GM19240 (cell line): Measurements from ENCODE around the gene NOS3.
A peak's percentile ranks its signal among the peaks of the same experiment; 100 is the strongest.
"Not testable (repeated sequence)": the region's sequence is repeated elsewhere in the genome, so short reads cannot be mapped to it uniquely, and the experiment has no call there.

Source experiments
- DNase-seq: peaks from one replicate; pipeline ENCODE4 v3.0.0; 2011; ENCODE audit warnings: low spot score; ENCODE audit not compliant: insufficient read length

NOS3 gene

GRCh38 chr7:150999497-151000230 lies 8.8 kb downstream of the NOS3 start:
- DNase-seq = no peak

DNA sequence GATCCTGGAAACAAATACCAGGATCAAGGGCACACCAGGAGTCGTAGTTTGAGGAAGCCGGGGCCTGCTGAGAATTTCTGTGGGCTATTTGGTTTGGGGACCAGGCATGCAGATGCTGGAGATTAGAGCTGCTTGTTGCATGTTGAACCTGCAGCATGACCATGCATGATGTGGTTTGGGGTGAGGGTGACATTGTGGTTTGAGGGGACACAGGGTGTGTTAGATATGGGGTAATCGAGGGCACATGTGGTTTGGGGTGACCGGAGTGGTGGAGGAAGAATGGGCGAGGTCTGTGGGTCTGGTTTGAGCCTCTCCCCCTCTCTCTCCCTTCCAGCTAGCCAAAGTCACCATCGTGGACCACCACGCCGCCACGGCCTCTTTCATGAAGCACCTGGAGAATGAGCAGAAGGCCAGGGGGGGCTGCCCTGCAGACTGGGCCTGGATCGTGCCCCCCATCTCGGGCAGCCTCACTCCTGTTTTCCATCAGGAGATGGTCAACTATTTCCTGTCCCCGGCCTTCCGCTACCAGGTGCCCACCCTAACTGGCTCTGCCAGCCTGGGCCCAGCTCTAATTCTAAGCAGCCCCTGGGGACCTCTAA lies 10.2 kb downstream of the NOS3 start:
- no peak for DNase-seq

GRCh38 chr7:151001546-151001945 lies 10.7 kb downstream of the NOS3 start:
- no peak for DNase-seq

DNA sequence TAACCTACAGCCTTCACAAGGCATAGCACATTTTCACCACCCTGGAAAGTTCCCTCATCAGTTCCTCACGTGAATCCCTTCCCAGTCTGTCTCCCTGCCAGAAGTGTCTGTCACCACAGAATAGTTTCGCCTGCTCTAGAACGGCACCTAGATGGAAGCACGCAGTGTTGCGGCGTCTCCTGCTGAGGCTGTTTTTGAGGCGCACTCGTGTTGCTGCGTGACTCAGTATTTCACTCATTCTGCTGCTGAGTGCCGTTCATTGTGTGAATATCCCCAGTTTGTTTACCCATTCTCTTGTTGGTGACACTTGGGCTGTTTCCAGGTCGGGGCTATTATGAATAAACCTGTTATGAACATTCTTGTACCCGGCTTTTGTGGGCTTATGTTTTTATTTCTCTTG lies 12.8 kb downstream of the NOS3 start:
- no peak for DNase-seq

GRCh38 chr7:151005566-151005965 lies 14.7 kb downstream of the NOS3 start:
- DNase-seq = no peak

DNA sequence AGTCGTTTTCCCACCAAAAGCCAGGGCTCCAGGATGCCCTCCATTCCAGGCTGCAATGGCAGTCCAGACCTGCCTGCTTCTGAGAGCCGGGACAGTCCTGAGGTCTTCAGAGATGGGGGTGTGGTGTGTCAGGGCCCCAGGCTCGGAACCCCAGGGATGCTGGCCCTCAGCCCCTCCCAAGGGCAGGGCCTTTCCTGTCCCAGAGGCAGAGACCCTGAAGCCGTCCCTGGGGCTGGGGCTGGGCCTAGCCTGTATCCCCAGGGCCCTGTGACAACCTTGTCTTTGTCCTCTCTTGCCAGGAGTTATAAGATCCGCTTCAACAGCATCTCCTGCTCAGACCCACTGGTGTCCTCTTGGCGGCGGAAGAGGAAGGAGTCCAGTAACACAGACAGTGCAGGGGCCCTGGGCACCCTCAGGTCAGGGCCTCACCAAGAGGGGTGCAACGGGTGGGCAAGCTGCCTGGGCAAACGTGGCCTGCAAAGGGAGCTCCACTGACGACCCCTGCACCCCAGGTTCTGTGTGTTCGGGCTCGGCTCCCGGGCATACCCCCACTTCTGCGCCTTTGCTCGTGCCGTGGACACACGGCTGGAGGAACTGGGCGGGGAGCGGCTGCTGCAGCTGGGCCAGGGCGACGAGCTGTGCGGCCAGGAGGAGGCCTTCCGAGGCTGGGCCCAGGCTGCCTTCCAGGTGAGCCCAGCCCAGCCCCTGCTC lies 15.9 kb downstream of the NOS3 start:
- no peak for DNase-seq

- no peak for DNase-seq
Observed at GRCh38 chr7:151007469-151007898, 16.7 kb downstream of the NOS3 start.

GRCh38 chr7:151008143-151008510 lies 17.3 kb downstream of the NOS3 start:
- no peak for DNase-seq

DNA sequence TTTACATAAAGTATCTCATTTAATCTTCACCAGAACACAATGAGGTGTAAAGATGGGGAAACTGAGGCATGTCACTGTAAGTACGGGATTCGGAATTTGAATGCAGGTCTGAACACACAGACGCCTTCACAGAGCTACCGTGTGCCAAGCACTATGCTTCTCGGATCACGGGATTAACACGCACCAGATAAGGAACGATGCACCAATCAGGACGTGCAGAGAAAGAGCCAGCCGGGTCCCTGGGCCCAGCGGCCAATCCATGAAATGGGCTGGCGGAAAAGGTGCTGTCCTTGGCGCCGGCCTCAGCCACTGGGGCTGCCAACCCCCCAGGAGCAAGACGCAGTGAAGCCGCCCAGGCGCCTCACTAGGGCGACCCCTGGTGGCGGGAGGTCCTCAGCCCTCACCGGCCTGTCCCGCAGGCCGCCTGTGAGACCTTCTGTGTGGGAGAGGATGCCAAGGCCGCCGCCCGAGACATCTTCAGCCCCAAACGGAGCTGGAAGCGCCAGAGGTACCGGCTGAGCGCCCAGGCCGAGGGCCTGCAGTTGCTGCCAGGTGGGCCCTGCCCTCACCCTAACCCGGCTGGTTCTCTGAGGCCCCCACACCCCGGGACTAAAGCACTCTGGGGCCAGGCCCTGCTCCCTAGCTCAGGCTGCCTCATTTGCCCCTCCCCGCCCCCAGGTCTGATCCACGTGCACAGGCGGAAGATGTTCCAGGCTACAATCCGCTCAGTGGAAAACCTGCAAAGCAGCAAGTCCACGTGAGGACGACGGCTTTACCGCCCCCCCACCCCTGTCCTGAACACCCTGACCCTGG lies 17.9 kb downstream of the NOS3 start:
- peak; percentile 69 for DNase-seq

GRCh38 chr7:151009327-151010036 lies 18.7 kb downstream of the NOS3 start:
- no peak for DNase-seq

DNA sequence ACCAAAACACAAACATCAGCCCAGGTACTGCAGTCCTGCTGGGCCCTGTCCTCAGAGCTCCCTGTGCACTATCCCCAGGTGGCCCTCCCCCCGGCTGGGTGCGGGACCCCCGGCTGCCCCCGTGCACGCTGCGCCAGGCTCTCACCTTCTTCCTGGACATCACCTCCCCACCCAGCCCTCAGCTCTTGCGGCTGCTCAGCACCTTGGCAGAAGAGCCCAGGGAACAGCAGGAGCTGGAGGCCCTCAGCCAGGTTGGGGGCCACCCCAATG lies 19.2 kb downstream of the NOS3 start:
- DNase-seq = no peak

DNA sequence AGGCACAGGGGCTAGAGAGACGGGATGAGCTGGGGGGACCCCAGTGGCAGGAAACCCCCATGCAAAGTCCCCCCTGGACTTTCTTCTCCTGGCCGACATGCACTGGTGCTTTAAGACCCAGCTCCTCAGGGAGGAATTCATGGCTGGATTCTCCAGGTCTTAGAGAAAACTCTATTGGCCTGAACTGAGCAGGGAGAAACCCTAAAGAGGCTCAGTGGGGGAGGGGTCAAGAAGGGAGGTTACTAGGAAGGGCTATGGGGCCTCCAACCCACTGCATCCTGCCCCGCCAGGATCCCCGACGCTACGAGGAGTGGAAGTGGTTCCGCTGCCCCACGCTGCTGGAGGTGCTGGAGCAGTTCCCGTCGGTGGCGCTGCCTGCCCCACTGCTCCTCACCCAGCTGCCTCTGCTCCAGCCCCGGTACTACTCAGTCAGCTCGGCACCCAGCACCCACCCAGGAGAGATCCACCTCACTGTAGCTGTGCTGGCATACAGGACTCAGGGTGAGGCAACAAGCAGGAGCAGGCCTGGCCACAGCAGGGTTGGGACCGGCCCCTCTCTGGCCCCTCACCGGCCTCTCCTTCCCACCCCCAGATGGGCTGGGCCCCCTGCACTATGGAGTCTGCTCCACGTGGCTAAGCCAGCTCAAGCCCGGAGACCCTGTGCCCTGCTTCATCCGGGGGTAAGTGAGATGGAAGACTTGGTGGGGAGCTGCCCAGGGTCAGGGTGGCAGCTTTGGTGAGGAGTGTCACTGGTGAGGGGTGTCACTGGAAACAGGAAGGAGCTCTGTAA lies 19.7 kb downstream of the NOS3 start:
- DNase-seq = no peak

DNA sequence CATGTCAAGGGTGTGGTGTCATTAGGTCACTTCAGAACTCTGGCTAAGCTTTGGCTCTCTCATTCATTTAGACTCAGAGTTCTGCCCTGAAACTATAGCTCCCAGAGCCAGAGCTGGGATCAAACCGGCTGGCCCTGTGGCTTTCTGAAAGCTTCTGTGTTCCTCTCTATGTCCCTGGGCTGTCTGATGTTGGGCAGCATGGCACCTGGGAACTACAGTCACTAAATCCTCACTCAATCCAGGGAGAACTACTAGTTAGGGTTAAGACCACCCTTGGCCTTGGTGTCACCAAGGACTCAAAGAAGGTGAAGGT lies 20.2 kb downstream of the NOS3 start:
- DNase-seq = no peak

DNA sequence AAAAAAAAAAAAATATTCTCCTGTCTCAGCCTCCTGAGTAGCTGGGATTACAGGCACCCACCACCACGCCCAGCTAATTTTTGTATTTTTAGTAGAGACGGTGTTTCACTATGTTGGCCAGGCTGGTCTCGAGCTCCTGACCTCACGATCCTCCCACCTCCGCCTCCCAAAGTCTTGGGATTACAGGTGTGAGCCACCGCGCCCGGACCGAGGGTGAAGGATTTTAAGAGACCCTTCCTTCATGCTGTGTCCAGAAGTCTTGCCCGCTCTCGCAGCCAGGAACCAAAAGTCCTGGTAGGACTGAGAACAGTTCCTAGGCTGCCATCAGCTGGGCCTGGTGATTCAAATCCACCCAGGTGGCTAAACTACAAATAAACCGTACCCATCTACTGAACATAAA lies 20.8 kb downstream of the NOS3 start:
- not testable (repeated sequence) for DNase-seq

GRCh38 chr7:151012031-151012692 lies 21.3 kb downstream of the NOS3 start:
- no peak for DNase-seq

GRCh38 chr7:151012911-151013347 lies 22.1 kb downstream of the NOS3 start:
- no peak for DNase-seq

DNA sequence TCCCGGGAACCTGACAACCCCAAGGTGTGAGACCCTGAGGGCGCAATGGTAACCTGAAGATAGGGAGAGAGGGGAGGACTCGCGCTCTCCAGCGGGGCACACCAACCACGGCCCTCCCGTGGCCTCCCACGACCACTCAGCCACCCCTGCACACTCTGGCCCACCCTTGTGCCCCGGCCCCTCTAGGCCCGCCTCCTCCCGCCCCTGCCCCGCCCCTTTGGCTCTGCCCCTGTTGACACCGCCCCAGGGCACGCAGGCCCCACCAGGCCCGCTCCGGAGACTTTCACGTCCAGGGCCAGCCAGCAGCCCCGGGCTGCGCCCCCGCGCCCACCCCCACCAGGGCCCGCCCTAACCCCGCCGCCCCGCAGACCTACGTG lies 22.5 kb downstream of the NOS3 start:
- DNase-seq = no peak

- DNase-seq = peak; percentile 42
Observed at GRCh38 chr7:151013733-151014497, 23.1 kb downstream of the NOS3 start.

DNA sequence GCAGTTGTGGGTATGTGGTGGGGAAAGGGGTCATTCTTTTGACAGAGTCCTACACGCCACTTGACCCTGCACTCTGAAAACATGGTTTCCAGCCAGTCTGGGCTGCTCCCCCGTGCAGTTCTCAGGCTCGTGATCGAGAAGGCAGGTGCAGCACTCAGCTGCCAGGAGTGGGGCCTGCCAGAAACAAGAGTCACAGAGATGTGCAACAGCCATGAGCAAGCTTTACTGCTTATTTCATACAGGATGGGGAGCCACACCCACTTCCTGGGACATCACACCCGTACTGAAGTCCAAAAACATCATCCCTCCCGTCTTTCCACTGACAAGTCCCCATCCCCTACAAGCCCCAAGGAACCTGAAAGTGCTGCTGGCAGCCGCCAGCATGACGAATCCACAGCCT lies 24.1 kb downstream of the NOS3 start:
- DNase-seq = no peak

GRCh38 chr7:151015967-151016366 lies 25.1 kb downstream of the NOS3 start:
- DNase-seq = no peak
